GM18502 (cell line): ENCODE data around the gene TRIM37.
"Not testable (repeated sequence)": the region's sequence is repeated elsewhere in the genome, so short reads cannot be mapped to it uniquely, and the experiment has no call there.

Experiments
- ATAC-seq: cut with Tn5 transposase; IDR thresholded peaks from one replicate; pipeline ENCODE4 v1.9.1; 2021; ENCODE audit warnings: mild to moderate bottlenecking; ENCODE audit not compliant: unreplicated experiment, poor library complexity

The TRIM37 gene, protein sequence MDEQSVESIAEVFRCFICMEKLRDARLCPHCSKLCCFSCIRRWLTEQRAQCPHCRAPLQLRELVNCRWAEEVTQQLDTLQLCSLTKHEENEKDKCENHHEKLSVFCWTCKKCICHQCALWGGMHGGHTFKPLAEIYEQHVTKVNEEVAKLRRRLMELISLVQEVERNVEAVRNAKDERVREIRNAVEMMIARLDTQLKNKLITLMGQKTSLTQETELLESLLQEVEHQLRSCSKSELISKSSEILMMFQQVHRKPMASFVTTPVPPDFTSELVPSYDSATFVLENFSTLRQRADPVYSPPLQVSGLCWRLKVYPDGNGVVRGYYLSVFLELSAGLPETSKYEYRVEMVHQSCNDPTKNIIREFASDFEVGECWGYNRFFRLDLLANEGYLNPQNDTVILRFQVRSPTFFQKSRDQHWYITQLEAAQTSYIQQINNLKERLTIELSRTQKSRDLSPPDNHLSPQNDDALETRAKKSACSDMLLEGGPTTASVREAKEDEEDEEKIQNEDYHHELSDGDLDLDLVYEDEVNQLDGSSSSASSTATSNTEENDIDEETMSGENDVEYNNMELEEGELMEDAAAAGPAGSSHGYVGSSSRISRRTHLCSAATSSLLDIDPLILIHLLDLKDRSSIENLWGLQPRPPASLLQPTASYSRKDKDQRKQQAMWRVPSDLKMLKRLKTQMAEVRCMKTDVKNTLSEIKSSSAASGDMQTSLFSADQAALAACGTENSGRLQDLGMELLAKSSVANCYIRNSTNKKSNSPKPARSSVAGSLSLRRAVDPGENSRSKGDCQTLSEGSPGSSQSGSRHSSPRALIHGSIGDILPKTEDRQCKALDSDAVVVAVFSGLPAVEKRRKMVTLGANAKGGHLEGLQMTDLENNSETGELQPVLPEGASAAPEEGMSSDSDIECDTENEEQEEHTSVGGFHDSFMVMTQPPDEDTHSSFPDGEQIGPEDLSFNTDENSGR

DNA sequence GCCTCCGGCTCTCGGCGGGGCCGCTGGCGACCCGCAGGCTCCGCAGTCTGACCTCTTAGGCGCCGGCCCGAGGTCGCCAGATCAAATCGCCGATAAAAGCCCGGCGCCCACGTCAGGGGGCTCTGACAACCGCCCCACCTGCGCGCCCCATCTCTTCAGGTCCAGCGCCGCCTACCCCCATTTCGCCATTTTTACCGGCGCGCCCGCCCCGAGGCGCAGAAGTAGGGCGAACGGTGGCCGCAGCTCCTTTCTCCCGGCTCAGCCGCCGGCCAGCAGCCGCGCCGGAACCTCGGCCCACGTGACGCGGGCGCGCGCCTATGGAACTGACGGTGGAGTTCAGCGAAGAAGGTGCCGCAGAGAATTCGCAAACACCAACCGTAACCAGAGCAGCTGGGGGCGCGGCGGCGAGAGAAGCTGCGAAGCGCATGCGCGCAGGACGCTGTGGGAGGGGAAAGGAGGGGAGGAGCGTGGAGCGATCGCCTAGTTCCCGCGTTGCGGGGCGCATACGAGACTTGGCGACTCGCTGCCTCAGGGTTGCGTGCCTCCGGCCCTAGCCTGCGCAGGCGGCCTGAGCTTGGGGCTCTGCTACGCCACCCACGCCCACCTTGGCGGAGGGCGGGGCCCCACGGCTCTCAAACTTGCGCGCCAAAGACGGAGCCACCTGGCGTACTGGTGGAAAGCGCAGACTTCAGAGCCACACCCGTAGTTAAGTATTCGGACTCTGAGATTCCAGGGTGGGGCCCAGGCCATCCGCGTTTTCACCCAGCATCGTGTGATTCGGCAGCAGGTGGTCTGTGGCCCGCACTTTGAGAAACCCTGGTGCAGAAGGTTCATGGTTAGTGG is at the start of gene TRIM37:
Gene TRIM37 (minus strand): TSS at position 418 of the 843 bp plus-strand sequence. CDS start 419 bp downstream, outside the sequence.
- peak; percentile 94 for ATAC-seq

DNA sequence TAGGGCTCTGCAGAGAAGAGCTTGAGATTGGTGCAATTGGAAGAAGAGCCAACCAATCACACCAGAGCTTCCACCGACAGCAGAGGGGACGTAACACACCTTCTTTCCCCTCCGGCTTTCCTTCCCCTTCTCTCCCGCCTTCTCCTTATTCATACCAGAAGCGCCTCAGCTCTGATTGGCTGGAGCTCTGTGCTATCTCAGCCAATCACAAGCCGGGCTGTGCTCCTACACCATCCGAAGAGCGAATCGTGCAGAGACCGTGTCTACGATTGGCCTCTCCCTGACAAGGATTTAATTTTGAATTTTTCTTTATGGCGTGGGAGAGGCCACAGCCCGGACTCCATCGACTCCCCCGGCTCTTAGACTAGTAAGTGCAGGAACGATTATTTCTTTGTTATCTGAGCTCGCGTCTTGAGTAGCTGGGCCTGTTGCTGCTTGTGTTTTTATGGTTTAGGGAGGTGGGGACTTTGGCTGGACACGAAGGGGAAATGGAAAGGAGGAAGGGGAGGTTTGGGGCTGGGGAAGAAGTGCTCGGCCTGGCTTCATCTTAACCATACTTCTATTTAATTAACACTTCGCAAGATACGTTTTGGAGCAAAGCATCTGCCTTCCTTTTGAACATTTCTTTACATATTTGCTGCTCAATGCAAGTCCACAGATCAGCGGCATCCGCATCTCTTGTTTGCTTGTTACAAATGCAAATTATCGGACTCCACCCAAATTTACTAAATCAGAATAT is 48.9 kb upstream of the TRIM37 start, which contains the start of gene PRR11:
Gene PRR11 (plus strand): TSS at position 308 of the 739 bp plus-strand sequence. CDS start 14,007 bp downstream, outside the sequence.
- ATAC-seq, result peak; percentile 82

DNA sequence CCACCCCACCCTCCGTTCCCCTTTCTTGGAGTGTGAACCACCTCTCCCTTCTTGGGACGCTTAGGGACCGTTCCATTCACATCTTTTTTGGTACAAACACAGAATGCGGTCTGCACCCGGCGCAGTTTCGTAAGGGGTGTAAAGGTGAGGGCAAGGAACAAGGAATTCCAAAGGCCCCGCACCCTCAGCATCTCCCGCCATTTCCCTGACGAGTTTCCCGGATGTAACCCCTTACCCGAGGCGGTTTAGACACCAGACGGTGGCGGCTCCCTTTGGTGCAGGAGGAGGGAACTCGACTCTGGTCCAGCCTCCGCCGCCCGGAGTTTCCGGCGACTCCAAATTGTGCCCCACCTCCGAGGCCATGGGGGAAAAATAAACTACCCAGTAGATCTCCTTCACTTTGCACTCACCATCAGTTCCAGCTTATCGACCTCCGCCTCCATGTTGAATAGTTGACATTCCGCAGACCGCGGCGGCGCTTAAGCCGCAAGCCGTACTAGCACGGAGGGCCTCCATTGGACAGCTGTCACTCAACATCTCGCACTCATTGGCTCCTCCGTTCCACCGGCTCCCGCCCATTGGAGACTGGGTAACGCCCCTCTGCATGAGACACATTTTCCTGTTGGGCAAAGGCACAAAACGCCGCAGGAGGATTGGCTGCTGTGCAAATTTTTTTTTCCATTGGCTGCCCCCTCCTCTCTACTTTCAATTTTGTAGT is 48.2 kb upstream of the TRIM37 start, which contains the start of gene SKA2:
Gene SKA2 (minus strand): TSS at position 466 of the 718 bp plus-strand sequence. CDS start 23 bp downstream, at position 443.
- ATAC-seq, result peak; percentile 84

DNA sequence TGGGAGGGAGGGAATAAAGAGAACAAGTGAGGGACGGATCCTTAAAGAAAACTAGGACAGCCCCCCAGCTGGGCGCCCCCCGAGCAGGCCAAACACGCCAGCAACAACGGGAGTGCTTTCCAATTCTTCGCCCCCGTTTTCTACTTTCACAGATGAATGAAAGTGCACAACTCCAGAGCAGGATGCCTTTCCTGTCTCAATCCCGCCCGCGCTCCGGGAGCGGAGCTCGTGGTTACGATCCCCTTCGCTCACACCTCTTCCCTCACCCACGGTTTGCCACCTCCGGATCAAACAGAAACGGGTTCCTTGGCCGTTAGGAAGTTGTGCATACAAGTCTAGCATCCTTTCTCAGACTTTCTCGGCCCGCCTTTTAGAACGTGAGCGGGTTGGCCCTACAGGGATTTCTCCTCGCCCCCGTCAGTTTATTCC is 47.6 kb upstream of the TRIM37 start:
- no peak for ATAC-seq

DNA sequence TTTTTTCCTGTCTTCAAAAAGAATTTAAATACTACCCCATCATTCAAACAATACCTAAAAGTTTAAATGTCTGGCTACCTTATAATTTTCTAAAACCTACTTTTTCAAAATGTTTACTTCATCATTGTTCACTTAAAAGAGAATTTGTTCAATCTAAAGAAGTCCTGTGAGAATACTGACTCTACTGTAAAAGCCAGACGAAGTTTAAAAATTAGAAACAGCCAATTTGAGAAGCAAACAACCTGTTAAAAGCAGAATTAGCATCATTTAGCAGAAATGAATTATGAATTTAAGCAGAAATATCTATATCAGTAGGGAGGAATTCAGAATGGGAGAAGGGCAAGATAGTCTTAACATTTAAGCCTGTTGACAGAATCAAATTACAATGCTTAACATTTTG is 46.2 kb upstream of the TRIM37 start:
- ATAC-seq, result no peak

DNA sequence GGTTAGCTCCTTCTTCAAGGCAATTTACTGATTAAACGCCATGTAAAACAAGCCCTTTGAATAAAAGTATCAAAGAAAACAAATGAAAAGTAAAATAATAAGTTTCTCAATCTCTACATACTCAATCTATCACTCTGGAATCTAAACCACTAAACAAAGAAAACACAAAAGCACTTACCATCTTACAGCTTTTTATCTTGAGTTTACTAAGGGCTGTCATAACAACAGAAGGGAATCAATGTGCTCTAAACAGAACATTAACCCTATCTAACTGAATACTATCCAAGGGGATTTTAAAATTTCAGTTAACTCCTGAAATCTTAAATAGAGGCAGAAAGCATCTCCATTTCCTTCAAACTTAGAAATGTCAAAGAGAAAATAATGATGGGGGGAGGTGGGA is 44.9 kb upstream of the TRIM37 start:
- ATAC-seq, result no peak

DNA sequence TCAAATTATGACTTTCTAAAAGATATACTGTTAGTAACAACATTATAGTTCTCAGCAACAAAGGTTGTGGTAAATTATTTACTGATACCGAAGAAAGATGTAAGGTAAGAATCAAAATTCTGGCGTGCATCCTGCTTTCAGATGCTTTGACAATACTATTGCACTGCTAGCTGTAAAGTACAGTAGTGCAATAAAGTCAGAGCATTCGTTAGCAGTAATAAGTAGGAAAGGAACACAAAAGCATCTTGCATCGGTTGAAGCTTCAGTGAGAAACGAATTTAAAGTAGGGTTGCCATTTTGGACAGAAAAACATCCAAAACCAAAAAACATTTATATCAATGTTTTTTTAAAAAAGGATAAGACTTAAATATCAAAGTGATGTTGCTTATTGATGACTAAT is 44.3 kb upstream of the TRIM37 start:
- no peak for ATAC-seq

DNA sequence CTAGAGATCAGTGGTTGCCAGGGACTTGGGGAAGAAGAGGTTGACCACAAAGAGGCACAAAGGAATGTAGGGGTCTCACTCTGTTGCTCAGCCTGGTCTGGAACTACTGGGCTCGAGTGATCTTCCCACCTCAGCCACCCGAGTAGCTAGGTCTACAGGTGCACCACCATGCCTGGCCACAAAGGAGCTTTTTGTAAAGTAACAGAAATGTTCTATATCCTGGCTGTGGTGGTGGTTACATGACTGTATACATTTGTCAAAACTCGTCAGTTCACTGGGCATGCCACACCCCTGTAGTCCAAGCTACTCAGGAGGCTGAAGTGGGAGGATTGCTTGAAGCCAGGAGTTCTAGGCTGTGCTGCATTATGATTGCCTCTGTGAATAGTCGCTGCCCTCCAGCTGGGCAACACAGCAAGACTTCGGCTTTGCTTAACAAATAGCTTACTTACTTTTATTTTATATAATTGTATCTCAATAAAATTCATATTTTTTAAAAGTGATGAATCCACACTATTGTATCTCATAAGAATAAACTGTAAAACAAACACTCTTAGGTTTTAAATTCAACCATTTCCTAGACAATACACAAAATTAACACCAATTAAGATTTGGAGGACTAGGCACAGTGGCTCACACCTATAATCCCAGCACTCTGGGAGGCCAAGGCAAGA is 43.3 kb upstream of the TRIM37 start:
- no peak for ATAC-seq

DNA sequence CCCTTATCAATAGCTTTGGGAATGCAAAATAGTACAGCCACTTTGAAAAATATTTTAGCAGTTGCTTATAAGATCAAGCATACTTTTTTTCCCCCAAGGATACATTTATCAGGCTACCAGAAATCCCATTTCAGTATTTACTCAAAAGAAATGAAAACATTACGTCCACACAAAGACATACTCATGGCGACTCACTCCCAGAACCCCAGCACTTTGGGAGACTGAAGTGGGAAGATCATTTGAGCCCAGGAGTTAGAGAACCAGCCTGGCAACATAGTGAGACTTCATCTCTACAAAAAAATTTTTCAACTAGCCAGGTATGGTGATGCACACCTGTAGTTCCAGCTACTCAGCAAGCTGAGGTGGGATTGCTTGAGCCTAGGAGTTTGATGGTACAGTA is 42.4 kb upstream of the TRIM37 start:
- no peak for ATAC-seq

DNA sequence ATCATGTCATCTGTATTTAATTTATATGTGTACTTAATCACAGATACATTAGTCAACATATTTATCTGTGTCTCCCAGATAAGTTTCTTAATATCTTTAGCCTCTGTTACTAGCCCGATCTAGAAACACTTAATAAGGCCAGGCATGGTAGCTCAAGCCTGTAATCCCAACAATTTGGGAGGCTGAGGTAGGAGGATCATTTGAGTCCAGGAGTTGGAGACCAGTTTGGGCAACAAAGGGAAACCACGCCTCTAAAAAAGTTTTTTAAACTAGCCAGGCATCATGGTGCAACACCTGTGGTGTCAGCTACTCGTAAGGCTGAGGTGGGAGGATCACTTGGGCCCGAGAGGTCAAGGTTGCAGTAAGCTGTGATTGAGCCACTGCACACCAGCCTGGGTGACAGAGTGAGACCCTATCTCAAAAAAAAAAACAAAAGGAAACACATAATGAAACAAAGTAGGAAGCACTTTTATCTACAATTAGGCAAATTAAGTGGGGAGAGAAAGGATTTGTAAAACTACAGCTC is 39.0 kb upstream of the TRIM37 start:
- no peak for ATAC-seq

DNA sequence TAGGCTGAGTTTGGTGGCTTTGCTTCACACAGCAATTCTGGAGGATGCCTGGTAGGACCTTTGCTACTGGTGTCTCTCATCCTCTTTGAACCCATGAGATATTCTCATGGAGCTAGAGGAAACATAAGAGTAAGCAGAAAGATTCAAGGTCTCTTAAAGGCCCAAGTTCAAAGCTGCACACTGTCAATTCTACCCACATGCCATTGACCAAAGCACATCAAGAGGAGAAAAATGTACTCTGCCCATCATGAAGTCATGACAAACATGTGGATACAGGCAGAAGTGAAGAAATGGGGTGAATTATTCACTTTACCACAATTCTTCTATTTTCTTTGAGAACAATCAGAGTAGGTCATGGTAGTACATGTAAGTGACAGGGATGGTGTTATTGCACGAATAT is 35.2 kb upstream of the TRIM37 start:
- ATAC-seq, result no peak

DNA sequence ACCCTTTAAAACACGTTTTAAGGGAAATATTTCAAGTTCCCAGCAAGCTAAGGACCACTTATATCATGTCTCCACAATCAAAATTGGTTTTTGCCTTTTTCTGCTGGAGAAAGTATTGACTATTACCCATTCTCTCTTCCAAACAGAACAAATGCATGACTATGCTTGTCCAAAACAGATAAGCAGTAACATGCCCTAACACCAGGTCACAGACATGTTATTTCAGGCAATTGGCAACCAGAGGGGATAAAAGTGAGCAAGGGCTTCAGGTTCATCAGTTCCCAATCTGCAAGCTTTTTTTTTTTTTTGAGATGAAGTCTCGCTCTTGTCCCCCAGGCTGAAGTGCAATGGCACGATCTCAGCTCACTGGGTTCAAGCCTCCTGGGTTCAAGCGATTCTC is 33.3 kb upstream of the TRIM37 start:
- no peak for ATAC-seq

DNA sequence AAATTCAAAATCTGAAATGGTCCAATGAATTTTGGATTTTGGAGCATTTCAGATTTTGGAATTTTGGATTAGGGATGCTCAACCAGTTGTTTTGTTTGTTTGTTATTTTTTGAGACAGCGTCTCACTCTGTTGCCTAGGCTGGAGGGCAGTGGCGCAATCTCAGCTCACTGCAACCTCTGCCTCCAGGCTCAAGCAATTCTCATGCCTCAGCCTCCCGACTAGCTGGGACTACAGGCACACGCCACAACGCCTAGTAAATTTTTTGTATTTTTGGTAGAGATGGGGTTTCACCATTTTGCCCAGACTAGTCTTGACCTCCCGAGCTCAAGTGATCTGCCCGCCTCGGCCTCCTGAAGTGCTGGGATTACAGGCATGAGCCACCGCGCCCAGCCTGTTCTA is 31.7 kb upstream of the TRIM37 start:
- ATAC-seq, result not testable (repeated sequence)

DNA sequence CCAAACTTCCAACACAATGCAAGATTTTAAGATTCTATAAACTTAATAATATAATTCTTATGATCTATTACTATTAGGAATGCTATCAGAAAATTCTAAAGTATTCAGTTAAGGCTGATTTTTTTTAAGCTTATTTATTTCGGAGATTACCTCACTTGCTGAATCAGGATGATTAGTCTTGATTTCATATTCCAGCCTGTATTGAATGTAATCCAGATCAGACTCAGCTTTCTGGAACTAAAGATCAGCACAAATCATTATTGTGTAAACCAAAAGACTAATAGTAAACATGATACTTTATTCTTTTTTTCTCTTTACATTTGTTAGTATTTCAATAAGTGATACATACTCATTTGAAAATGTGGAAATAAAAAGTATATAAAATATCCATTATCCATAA is 24.5 kb upstream of the TRIM37 start:
- no peak for ATAC-seq

DNA sequence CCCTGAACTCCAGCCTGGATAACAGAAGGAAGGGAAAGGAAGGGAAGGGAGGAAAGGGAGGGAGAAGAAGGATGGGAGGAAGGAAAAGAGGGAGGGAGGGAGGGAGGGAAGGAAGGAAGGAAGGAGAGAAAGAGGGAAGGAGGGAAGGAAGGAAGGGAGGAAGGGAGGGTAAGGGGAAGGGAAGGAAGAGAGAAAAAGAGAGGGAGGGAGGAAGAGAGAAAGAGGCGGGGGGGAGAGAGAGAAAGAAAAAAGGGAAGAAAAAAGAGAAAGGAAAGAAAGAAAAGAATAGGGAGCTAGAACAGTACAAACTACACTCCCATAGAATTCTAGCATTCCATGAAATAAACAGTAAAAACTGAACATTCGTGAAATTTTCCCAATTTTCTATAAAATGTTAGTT is 23.1 kb upstream of the TRIM37 start:
- ATAC-seq, result no peak

DNA sequence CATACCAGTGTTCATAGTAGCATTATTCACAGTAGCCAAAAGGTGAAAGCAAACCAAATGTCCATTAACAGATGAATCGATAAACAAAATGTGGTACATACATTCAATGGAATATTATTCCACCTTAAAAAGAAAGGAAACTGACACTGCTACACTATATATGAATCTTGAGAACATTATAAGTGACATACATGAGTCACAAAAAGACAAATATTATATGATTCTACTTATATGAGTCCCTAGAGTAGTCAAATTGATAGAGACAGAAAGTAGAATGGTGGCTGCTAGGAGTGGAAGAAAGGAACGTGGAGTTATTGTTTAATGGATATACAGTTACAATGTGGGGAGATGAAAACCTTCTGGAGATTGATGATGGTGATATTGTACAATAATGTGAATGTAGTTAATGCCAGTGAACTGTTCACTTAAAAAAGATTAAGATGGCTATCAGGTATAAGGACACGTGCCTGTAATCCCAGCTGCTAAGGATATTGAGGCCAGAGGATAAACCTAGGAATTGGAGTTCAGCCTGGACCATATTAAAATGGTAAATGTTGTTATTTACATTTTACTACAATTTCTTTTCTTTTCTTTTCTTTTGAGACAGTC is 20.2 kb upstream of the TRIM37 start:
- no peak for ATAC-seq

DNA sequence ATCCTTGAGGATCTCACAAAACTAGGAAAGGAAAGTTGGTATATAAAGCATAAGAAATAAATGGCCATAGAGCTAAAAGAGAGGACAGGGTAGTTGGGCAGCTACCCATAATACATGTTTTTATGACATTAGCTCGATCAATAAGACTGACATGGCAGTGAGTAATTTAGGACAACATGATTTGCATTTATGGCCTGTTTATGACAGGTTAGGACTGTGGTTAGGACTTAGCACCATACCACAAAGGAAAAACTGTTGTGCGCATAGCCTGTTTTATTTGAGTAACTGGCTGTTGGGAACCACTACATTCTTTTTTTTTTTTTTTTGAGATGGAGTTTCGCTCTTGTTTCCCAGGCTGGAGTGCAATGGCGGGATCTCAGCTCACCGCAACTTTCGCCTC is 18.0 kb upstream of the TRIM37 start:
- ATAC-seq, result no peak
